ENCODE measurements around the gene SGPP2. TPM values are rescaled to one million over a fixed set of nuclear protein-coding genes. Genes with fewer than 3 reads are reported as not detected.

Gene SGPP2
- total and polyA plus RNA-seq, 2 of the 4 experiments (the other 2 are of a cell fraction), result not detected

DNA sequence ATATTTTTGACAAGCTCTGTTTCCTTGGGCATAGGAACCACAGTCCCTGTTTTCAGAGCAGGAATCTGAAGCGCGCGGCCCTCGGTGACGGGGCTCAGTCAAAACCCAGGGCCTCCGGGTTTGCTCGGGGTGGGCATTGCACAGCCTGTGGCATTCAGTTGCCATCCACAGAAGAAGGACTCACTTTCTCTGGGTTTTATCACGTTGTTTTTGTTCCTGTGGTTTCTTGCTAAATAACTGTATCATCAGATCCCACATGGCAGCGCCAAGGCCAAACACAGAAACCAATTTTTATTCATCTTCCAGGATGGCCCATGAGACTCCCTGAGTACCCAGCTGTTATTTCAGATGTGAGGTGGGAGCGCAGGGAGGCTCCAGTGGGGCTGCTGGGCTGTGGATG is 35.6 kb downstream of the SGPP2 start:
- no peaks in the 10 kb centered on the region; the same call in 1 of the 2 replicates for H3K27me3 ChIP-seq (ENCODE audit: control insufficient read depth, insufficient read depth, low read length)
- no peak overlapping the region for H4K5ac ChIP-seq (ENCODE audit: low read depth, low read length)
- H3K27ac ChIP-seq (ENCODE audit: insufficient read depth, low read length), result no peak overlapping the region
- no peak overlapping the region for H2AFZ ChIP-seq (replicated peaks; ENCODE audit: low read length, poor library complexity)
- no peak overlapping the region for H4K91ac ChIP-seq (ENCODE audit: insufficient read depth, low read depth, low read length)
- no peak overlapping the region for H2BK20ac ChIP-seq (ENCODE audit: low read depth, low read length)
- no peak overlapping the region for H3K4ac ChIP-seq (ENCODE audit: low read depth, low read length)
- H4K20me1 ChIP-seq (ENCODE audit: insufficient read depth, low read length), result no peaks in the 10 kb centered on the region
- in situ Hi-C loops (cut with MboI; ENCODE audit: low sequenced_read_pairs) (no loop called here), intact Hi-C loops (cut with micrococcal nuclease) (no loop called here), dilution Hi-C loops (cut with HindIII; ENCODE audit: low sequenced_read_pairs, unreplicated experiment) (no loop called here)
- no peak overlapping the region for H2BK15ac ChIP-seq (ENCODE audit: low read depth, low read length)
- no peak overlapping the region for H2BK120ac ChIP-seq (ENCODE audit: low read depth, low read length)
- no peak overlapping the region for H3K9ac ChIP-seq (ENCODE audit: low read depth, low read length)
- ATAC-seq (ENCODE audit: low read depth), result no peak
- no peaks in the 10 kb centered on the region for H3K4me1 ChIP-seq (ENCODE audit: control insufficient read depth, insufficient read depth, low read length)
- H3K36me3 ChIP-seq (ENCODE audit: control insufficient read depth, insufficient read depth, low read length), result no peaks in the 10 kb centered on the region
- H3K79me1 ChIP-seq (ENCODE audit: low read depth in 1 of 2, low read length in 2 of 2), result no peaks in the 10 kb centered on the region
- H2AK5ac ChIP-seq (ENCODE audit: low read depth, low read length), result no peak overlapping the region
- H3K4me3 ChIP-seq (ENCODE audit: insufficient read depth, low read depth, low read length), result no peak overlapping the region
- H3K9me1 ChIP-seq (ENCODE audit: insufficient read depth, low read length), result no peaks in the 10 kb centered on the region
- CTCF ChIA-PET, result no interaction called here
- H3K14ac ChIP-seq (replicated peaks; ENCODE audit: low read depth, low read length), result no peak overlapping the region
- H3K18ac ChIP-seq (ENCODE audit: low read depth, low read length), result no peak overlapping the region
- H3K23ac ChIP-seq (ENCODE audit: low read depth, low read length), result no peak overlapping the region
- TF ChIP-seq BHLHE40 (IDR thresholded peaks at IDR 0.05; ENCODE audit: low read depth, low read length) (no peak), MAFK (IDR thresholded peaks at IDR 0.05; ENCODE audit: low read depth, low read length) (no peak), MAZ (IDR thresholded peaks at IDR 0.05; ENCODE audit: borderline replicate concordance, low read depth, low read length) (no peak), CEBPB (IDR thresholded peaks at IDR 0.05; ENCODE audit: low read depth, low read length) (no peak), RFX5 (IDR thresholded peaks at IDR 0.05; ENCODE audit: low read depth, low read length) (no peak), CHD1 (IDR thresholded peaks at IDR 0.05; ENCODE audit: low read depth, low read length) (no peak), SMC3 (IDR thresholded peaks at IDR 0.05; ENCODE audit: low read depth, low read length) (no peak), USF2 (IDR thresholded peaks at IDR 0.05; ENCODE audit: low read depth, low read length) (no peak), FOS (IDR thresholded peaks at IDR 0.05; ENCODE audit: low read depth, low read length) (no peak), RAD21 (IDR thresholded peaks at IDR 0.05; ENCODE audit: low read length) (no peak), POLR2A (IDR thresholded peaks at IDR 0.05; ENCODE audit: low read depth, low read length) (no peak), NFE2L2 (IDR thresholded peaks at IDR 0.05; ENCODE audit: low read depth, low read length) (no peak), MXI1 (IDR thresholded peaks at IDR 0.05; ENCODE audit: borderline replicate concordance, low read depth, low read length) (no peak), RCOR1 (IDR thresholded peaks at IDR 0.05; ENCODE audit: insufficient replicate concordance, low read length) (no peak)
- TF ChIP-seq, protein P1, sequence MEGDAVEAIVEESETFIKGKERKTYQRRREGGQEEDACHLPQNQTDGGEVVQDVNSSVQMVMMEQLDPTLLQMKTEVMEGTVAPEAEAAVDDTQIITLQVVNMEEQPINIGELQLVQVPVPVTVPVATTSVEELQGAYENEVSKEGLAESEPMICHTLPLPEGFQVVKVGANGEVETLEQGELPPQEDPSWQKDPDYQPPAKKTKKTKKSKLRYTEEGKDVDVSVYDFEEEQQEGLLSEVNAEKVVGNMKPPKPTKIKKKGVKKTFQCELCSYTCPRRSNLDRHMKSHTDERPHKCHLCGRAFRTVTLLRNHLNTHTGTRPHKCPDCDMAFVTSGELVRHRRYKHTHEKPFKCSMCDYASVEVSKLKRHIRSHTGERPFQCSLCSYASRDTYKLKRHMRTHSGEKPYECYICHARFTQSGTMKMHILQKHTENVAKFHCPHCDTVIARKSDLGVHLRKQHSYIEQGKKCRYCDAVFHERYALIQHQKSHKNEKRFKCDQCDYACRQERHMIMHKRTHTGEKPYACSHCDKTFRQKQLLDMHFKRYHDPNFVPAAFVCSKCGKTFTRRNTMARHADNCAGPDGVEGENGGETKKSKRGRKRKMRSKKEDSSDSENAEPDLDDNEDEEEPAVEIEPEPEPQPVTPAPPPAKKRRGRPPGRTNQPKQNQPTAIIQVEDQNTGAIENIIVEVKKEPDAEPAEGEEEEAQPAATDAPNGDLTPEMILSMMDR (conservative IDR thresholded peaks at IDR 0.05; ENCODE audit: low read depth, low read length), result no peak
- TF ChIP-seq, protein P2, sequence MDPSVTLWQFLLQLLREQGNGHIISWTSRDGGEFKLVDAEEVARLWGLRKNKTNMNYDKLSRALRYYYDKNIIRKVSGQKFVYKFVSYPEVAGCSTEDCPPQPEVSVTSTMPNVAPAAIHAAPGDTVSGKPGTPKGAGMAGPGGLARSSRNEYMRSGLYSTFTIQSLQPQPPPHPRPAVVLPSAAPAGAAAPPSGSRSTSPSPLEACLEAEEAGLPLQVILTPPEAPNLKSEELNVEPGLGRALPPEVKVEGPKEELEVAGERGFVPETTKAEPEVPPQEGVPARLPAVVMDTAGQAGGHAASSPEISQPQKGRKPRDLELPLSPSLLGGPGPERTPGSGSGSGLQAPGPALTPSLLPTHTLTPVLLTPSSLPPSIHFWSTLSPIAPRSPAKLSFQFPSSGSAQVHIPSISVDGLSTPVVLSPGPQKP (IDR thresholded peaks at IDR 0.05; ENCODE audit: borderline replicate concordance, low read depth, low read length), result no peak
- DNase-seq, result no peak
- H2BK5ac ChIP-seq (ENCODE audit: low read depth, low read length, poor library complexity, severe bottlenecking), result no peak overlapping the region
- H3K56ac ChIP-seq (ENCODE audit: extremely low read depth, insufficient read depth, low read length), result no peak overlapping the region
- no peak overlapping the region for H3K4me2 ChIP-seq (ENCODE audit: low read depth, low read length)
- no peak overlapping the region for H2AK9ac ChIP-seq (replicated peaks; ENCODE audit: low read depth, low read length, poor library complexity)
- BruUV-seq (replicated peaks), result no TSS peak
- H4K8ac ChIP-seq (ENCODE audit: low read depth in 2 of 2, low read length in 2 of 2), result no peak overlapping the region
- no CpG with 5 or more reads among the region's 10 CpGs for WGBS, 2 experiments (ENCODE audit: extremely low coverage in 2 of 2, insufficient read length in 1 of 2)
- POLR2A ChIA-PET (ENCODE audit: unreplicated experiment), result no interaction called here
- no peaks in the 10 kb centered on the region for H3K9me3 ChIP-seq (ENCODE audit: control insufficient read depth, insufficient read depth, low read length)

Data from IMR-90 (cell line).